Measurements from ENCODE around the gene C2CD4D.

- TF ChIP-seq SIN3A (IDR thresholded peaks at IDR 0.05; ENCODE audit: borderline replicate concordance, insufficient read depth, low read length), result no peak
- TF ChIP-seq TAF1 (IDR thresholded peaks at IDR 0.05; ENCODE audit: borderline replicate concordance, insufficient read depth, low read length), result no peak
- TF ChIP-seq REST (IDR thresholded peaks at IDR 0.05; ENCODE audit: insufficient read depth in 1 of 2, low read depth in 2 of 2, low read length in 2 of 2), result no peak
Measured at GRCh38 chr1:151843398-151843797, 3.8 kb upstream of the C2CD4D start.
